ENCODE results near the gene TSPAN14.

DNA sequence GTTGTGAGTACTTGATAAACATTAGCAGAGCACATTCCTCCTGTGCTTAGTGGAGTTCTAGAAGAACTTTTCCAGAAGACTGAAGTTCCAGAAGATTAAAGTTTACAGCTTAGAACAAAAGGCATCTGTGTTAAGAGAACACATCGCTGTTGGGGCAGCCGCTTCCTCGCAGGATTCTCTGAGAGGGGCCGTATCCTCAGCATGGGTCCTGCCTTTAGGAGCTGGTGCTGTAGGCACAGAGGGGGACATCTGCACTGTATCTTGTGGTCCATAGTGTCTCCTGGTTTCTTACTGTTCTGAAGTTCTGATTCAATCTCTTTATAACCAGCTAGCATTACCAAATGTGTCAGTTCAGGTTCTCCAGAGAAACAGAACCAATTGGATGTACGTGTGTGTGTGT is 99.9 kb downstream of the TSPAN14 start:
- TF ChIP-seq, protein P1, sequence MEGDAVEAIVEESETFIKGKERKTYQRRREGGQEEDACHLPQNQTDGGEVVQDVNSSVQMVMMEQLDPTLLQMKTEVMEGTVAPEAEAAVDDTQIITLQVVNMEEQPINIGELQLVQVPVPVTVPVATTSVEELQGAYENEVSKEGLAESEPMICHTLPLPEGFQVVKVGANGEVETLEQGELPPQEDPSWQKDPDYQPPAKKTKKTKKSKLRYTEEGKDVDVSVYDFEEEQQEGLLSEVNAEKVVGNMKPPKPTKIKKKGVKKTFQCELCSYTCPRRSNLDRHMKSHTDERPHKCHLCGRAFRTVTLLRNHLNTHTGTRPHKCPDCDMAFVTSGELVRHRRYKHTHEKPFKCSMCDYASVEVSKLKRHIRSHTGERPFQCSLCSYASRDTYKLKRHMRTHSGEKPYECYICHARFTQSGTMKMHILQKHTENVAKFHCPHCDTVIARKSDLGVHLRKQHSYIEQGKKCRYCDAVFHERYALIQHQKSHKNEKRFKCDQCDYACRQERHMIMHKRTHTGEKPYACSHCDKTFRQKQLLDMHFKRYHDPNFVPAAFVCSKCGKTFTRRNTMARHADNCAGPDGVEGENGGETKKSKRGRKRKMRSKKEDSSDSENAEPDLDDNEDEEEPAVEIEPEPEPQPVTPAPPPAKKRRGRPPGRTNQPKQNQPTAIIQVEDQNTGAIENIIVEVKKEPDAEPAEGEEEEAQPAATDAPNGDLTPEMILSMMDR (IDR thresholded peaks at IDR 0.05; ENCODE audit: low read length) = no peak
- no peak for TF ChIP-seq EZH2 (IDR thresholded peaks at IDR 0.05; ENCODE audit: borderline replicate concordance, low read length)

Measured in OCI-LY1 (cell line).